Middle frontal gyrus (tissue), 1 donor: ENCODE data around the gene C10orf90.

Source experiments
- DNase-seq: peaks from one replicate; pipeline ENCODE4 v3.0.0-alpha.2; 2015; ENCODE audit warnings: low spot score; ENCODE audit errors: extremely low spot score

Gene C10orf90

DNA sequence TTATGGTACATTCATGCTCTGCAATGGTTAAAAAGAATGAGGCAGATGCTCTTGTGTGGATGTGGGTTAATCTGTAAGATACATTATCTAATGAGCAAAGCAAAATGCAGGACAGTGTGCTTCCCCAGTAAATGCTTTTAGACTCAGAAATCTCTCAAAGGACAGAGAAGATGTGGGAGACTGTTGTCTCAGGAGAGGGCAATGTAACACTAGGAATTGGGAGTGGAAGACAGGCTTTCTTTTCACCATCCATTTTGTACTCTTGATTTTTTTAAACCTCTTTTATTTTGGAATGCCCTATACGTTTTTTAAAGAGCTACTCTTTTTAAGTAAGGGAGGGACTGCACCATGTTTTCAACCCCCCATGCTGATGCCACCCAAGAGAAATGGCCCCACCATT is 204.7 kb downstream of the C10orf90 start:
- no peak for DNase-seq

DNA sequence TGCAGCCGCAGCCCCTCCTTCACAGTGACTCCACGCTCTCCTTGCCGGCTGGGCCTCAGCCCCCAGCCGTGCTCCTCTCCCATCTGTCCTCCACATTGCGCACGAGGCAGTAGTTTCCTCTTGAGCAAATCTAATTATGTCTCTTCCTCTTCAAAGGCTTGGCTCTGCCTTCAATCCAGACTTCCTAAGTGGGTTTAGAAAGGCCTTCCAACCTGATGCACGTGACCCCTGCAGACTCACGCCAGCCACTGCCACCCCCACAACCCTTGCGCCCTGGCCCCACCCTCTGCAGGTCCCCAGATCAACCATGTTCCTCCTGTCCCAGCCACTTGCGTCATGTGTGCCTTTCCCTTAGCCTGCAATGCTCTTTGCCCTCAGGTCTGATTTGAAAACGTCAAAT is 207.2 kb downstream of the C10orf90 start:
- no peak for DNase-seq

DNA sequence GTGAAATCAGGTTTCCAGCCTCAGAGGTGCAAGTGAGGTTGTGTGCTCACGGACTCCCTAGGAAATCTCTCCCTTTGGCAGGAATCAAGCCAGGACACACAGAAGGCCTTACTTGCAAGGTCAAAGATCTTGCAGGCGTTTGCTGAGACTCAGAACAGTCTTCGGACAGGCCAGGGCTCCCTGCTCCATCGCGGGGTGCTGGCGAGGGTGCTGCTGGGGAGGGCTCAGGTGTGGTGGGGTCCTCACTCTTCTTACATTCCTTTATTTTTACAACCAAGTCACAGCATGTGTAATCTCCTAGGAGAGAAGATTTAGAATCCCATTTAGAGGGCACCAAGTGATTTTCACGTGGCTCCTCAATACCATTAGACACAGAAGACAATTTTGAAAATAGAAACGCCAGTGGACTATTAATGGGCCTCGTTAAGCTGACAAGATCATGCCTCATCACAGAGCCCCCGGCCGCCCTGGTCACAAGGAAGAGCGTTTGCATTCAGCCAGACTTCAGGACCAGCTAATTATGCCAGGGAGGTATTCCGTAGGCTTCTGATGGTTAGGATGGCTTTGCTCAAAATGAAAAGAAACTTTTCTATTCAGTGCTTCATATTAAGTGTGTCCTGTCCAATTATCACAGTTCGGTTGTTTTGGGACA is 209.1 kb downstream of the C10orf90 start:
- DNase-seq, result no peak

DNA sequence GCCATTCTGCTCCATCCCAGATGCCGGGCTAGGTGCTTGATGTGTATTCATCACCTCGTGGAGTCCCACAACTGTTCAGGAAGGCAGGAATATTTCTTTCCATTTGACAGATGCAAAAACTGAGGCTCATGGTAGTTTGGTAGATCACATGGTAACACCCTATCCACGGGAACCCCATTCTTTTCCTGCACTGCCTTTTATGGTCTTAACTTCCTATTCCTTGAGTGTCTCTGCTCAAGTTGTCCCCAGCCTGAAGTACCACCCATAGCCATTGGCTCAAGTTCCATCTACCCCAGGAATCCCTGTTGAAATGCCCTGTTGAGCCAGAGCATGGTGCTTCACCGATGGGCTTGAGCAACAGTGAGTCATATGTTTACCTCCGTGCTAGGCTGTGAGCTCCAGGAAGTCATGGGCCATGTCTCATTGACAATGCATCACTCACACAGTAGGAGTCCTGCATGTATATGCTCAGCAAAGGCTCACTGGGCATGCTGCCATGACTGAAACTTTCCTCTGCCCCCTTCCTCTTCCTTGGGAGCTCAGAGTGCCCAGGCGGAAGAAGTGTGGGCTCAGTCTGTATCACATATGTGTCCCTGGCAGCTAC is 210.5 kb downstream of the C10orf90 start:
- no peak for DNase-seq

DNA sequence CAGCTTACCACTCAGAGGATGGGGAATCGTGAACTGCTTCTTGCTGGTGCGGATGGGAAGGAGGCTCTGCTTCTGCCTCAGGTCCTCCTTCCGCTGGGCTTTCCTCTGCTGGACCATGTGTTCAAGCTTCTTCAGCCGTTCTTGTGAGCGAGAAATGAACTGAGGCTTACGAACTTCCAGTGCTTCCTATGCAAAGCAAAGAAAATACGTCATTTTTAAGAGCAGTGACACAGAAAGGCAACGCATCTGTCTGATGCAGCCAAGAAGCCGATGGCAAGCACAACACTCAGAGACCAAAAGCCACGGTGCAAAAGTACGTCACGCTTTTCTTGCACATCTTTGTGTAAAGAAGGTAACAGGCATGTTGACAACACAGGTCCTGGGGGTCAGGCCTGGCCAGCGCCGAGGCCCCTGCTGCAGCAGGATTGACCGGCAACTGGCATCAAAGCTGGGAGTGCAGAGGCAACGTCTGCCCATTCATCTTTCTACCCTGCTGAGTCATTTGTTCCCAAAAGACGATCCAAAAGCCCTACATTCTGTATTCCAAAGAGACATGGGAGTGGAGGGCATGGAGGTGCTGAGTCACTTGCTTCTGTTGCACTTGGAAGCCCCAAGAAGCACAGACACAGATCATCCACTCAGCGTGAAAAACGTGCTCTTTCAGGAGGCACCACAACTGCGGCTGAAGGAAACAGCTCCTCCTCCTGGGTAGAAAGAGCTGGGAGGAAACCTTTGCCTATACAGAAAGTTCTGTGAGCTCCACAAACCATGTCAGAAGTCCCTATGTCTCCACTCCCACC is 211.3 kb downstream of the C10orf90 start:
- DNase-seq, result no peak

DNA sequence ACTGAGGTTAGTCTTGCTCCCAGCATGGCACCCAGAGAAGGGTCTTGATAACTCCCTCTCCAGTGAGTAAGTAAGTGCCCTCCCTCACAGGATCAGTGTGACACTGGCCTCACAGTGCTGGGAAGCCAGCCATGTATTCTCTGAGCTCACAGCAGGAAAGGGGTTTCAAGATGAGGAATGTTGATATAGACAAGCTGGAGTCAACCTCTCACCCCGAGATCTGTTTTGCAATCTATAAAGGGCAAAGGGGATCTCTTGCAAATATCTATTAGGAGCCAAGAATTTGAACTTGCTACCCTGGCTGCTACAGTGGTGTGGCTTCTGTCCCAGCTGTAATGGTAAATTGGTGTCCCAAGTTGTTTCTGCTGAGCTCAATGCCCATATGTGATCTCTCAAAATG is 212.0 kb downstream of the C10orf90 start:
- no peak for DNase-seq

DNA sequence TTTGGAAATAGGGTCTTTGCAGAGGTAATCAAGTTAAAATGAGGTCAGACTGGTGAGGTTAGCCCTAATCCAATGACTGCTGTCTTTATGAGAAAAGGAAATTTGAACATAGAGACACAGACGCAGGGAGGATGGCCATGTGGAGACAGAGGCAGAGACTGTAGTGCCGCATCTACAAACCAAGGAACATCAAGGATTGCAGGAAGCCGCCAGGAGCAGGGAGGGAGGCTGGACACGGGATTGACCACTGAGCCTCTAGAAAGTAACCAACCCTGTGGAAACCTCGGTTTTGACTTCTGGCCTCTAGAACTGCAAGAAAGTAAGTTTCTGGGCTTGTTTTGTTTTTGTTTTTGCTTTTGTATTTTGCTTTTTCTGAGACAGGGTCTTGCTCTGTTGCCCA is 213.9 kb downstream of the C10orf90 start:
- no peak for DNase-seq

DNA sequence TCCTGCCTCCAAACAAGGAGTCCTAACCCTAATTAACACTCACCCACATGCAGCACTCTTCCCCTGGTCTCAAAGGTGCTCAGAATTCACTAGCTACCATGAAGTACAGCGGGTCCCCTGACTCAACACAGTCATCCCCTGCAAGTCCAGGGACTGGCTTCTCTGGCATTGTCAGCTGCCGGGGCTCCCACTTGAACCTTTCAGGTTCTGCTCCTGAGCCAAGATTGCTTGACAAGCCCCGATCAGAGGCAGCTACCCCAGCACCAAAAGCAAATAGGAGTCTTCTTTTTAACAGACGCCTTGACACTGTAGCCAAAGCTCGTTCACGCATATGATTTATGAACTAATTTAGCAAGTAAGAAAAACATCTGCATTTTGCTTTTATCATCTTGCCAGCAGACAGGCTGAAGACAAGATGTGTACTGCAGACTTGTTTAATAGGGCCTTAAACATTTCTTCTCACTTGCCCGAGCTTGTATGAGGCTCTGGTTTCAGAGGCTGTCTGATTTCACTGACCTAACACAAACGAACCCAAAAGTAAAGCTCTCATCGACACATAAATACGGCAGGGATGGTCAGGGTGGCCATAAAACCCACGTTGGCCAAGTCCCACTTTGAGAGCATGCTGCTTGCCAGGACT is 214.6 kb downstream of the C10orf90 start:
- no peak for DNase-seq

DNA sequence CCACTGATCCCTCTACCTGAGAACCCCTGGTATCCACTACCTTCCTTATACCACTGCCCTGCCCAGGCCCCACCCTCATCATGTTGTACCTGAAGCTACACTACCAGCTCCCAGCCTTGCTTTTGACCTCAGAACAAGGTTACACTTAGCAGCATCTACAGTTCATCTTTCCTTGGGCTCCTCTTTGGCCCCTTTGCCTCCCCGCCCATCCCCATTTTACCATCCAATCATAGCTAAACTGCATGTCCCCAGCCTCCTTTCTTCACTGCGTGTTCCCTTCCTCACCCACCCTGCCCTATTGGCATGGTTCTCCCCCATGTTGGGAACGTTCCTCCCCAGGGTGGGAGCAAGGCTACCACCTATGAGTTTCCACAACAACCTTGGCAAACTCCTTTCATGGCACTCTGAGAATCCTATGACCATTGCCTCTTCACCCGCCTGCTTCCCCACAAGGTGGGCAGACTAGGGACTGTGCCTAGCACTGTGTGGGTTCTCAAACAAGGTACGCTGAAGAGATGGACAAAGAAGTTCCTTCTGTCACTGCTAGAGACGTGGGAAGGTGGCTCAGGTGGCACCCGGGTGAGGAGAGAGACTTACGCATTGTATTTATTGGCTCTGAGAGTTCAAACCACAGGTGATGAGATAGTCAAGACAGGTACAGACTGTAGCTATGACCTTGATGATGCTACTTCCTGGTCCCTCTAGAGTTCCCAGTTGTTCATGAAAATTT is 215.3 kb downstream of the C10orf90 start:
- no peak for DNase-seq

DNA sequence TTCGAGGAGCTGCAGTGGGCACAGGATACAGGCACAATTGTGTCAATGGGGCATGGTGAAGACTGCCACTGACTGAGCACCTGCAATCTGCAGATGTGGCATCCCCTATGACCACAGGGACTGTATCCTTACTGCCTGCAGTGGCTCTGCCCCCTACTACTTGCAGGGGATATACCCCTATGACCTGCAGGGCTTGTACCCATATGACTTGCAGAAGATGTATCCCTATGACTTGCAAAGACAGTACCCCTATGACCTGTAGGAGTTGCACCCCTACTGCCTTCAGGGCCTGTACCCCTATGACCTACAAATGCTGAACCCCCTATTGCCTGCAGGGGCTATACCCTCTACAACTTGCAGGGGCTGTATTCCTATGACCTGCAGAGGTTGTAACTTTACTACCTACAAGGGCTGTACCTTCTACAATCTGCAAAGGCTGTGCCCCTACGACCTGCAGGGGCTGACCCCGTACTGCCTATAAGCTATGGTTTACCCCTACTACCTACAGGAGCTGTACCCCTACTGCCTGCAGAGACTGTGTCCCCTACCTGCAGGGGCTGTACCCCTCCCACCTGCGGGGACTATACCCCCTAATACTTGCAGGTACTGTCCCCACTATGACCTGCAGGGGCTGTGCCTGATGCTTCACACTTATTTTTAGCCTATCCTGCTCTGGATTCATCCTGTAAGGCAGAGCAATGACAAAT is 216.3 kb downstream of the C10orf90 start:
- no peak for DNase-seq

DNA sequence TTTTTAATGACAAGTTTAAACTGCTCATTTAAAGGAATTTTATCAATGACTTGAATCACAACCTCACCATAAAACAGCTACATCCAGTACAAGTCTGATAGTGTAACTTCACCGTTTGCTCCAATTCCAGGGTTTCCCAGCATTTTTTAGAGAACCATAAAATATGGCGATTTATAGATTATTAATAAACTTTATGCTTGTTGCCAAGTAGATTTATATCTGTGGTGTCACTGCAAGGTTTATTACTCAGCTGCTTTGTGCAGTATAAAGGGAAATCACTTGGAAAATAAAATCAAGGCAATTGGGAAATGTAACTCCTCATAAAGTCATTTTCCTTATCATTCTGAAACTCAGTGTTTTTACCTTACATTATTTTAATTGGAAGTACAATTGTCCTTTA is 218.2 kb downstream of the C10orf90 start:
- no peak for DNase-seq

DNA sequence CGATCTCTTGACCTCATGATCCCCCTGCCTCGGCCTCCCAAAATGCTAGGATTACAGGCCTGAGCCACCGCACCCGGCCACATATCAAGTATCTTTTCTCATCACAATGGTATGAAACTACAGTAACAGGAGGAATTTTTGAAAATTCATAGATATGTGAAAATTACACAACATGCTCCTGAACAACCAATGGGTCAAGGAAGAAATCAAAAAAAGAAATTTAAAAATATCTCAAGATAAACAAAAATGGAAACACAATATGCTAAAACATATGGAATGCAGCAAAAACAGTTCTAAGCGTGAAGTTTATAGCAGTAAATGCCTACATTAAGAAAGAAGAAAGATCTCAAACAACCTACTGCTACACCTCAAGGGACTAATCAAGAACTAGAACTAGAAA is 222.4 kb downstream of the C10orf90 start:
- no peak for DNase-seq

DNA sequence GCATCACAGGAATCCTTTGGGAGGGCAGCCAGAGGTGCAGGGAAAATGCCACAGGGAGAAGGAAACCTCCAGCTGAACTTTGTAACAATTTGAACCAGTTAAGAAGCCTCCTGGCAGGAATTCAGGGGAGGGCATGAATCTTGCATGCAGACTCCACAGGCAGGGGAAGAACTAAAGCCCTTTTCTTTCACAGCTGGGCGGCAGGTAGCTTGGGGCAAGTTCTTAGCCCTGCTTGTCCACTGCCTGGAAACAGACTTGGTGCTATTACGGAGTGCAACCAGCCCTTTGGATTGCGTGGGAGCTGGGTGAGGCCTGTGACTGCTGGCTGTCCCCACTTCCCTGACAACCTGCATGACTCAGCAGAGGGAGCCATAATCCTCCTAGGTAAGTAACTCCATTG is 230.6 kb downstream of the C10orf90 start:
- no peak for DNase-seq

DNA sequence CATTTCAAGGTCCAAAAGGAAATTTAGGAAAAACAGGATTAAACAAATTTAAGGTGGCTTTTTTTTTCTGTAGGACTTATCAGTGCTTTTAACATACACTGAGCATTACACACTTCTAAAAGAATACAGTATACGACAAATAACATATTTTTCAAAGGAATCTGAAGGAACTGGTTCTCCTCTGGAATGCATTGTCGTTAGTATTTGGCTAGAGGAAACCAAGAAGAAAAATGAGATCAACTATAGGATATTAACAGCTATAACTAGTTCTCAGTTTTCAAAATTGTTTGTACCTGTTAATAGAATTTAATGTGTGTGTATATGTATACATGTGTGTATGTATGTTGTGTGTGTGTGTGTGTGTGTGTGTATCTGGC is 232.1 kb downstream of the C10orf90 start:
- no peak for DNase-seq

DNA sequence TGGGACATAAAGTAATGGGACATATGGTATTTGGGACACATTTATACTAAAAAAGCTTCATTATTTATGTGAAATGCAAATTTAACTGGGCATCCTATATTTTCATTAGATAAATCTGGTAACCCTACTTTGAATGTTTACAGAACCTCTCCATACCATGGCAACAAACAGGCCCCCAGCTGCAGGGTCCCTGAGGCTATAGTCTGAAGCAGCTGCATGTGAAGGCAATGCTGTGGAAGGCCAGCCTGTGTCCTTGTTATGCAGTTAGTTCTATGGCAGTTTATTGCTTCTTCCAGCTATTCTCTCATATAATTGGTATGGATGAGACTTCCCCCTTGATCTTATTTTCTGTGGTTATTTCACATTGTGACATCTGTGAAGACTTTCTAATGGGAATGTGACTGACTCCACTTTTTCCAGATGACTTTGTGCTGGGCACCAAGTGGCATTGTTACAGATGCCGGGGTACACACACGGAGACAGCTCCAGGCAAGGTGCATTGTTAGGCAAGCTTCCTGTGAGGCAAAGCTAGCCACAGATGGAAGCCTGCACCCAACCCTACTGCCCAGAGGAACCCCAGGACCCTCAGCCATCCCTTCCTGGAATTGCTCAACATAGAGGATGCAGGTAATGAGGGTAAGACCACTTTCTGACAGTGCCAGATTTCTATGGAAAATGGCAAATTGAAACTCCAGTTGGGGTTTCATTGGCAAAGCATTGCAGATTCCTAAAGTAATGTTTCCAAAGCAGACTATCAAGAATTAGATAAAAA is 232.7 kb downstream of the C10orf90 start:
- no peak for DNase-seq

DNA sequence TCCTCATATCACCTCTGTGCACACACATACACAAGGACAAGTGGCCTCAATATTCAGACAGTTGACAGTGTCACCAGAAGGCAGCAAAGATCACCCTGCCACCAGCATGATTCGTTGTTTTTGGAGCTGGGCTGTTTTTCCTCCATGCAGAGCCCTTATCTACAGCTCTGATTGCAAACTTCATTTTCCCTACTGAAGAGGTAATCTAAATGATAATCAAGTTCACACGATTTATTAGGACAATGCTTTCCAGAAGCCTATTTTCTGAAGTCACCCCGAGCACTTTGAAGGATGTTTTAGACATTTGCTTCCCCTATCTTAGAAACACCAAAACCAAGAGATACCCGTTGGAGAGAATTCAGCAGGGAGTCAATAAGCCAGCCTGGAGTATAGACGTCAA is 236.3 kb downstream of the C10orf90 start:
- DNase-seq, result no peak

DNA sequence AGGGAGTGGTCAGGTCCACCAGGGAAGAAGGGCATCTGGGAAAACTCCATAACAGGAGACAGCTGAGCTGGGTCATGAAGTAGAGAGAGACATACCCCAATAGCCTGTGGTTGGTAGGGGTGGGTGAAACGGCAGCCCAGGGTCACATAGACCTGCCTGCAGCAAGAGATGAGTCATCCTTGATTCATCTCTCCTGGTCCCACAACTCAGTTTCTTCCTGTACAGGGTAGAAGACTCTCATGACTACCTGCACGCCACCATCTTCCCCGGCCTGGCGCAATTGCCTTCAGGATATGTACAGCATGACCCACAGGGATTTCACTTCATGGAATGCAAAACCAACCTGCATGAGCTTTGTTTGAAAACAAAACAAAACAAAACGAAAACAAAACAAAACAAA is 237.1 kb downstream of the C10orf90 start:
- no peak for DNase-seq

DNA sequence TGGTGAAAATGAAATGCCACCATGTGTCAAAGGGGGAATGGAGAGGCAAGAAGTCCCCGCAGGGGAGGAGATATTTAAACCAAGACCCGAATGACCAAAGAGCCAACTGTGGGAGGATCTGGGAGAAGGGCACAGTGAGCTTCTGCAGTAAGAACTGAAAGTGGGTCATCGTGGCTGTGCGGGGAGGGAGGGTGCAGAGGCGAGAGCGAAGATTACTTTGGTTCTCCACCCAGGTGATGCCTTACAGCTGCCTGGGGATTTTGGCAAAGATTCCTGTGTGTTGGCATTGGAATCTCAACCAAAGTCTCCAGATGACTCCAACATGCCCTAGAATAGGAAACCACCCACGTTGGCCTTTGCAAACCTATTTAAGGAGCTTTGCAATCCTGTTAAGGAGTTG is 238.0 kb downstream of the C10orf90 start:
- DNase-seq, result no peak

DNA sequence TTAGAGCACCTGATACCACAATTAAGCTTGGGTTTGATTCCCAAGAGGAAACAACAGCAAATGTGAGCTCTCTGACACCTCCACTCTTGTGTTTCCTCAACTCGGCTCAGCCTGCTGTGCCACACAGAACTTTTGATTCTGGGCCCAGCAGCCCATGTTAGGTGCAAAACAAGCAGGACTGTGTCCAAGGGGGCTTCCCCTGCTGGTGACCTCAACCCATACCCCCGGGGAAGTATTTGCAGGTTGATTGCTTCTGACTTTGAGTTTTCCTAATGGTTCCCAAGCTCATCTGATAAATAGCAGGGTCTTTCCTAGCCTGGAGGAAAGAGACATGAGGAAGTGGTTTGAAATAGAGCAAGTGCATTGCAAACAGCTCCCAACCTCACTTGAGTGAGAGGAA is 238.7 kb downstream of the C10orf90 start:
- DNase-seq, result no peak

DNA sequence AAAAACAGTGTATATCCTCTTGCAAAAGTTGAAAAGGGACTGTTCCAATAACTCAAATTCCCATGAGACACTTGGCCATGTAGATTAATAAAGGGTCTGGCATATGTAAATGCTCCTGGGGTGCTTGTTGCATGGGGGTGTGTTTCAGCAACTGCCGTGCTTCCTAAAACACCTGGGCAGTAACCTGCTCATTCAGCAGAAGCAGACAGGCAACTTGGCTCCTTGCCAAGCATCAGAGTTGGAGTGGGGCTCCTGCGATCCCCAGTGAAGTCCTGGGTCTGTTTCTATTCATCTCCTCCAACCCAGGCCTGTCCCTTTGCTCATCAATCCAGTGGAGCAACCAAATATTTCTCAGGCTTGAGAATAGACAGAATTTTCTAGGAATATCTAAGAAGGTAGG is 240.0 kb downstream of the C10orf90 start:
- no peak for DNase-seq
